Adrenal gland (tissue), 12 donors: Measurements from ENCODE around the gene PSMA2. TPM values are rescaled to one million over a fixed set of nuclear protein-coding genes. Genes with fewer than 3 reads are reported as not detected.
A peak's percentile ranks its signal among the peaks of the same experiment; 100 is the strongest.

Source experiments
- DNase-seq, 7 donors: peaks; one replicate each; pipeline ENCODE4 v3.0.0-alpha.2; 2019 to 2020
- H3K27ac ChIP-seq, 5 donors: fragments of 200-600 bp; sonication (generic) in 4 of 5; 1 replicate in 3 of 5; 2 replicates in 2 of 5; pipeline versions ENCODE4 v1.5.1 to v1.8.0; 2016 to 2020; ENCODE audit warnings: mild to moderate bottlenecking in 1 of 5
- H3K27me3 ChIP-seq: fragments of 200-600 bp; 2 replicates; pipeline ENCODE4 v1.8.0; 2021
- H3K36me3 ChIP-seq, 2 donors: fragments of 200-600 bp; replicated peaks in 1 of 2; 1 replicate in 1 of 2; 2 replicates in 1 of 2; pipeline versions ENCODE4 v1.5.1 to v1.8.0; 2018 to 2022
- H3K4me1 ChIP-seq, 2 donors: fragments of 200-600 bp; replicated peaks in 1 of 2; 1 replicate in 1 of 2; 2 replicates in 1 of 2; pipeline versions ENCODE4 v1.5.1 to v1.8.0; 2018 to 2021
- H3K4me3 ChIP-seq, 4 donors: fragments of 200-600 bp; sonication (generic) in 3 of 4; one replicate each; pipeline ENCODE4 v1.5.1; 2016 to 2018
- H3K9me3 ChIP-seq, 3 donors: fragments of 200-600 bp; sonication (generic) in 1 of 3; replicated peaks in 1 of 3; 1 replicate in 2 of 3; 2 replicates in 1 of 3; pipeline versions ENCODE4 v1.5.1 to v1.8.0; 2016 to 2021
- POLR2A ChIP-seq, 2 donors: fragments of 450-650 bp; IDR thresholded peaks; one replicate each; pipeline ENCODE4 v1.6.1; 2017; ENCODE audit warnings: antibody characterized with exemption in 2 of 2, mild to moderate bottlenecking in 2 of 2, moderate library complexity in 1 of 2
- WGBS, 4 donors: extraction: QIAGEN DNeasy Blood & Tissue Kit in 2 of 4; methylation state at CpG; one replicate each; pipeline versions ENCODE4 v1.1.5 to v1.1.7; 2013 to 2017; 5-methylcytosine and 5-hydroxymethylcytosine counted together
- intact Hi-C, 2 donors: fragments of 100-400 bp; cut with DNase I; formaldehyde crosslinking; loops; one replicate each; pipeline versions ENCODE4 v1.14.1 to v1.15.0; 2022 to 2023
- polyA plus RNA-seq, 3 donors: library from polyadenylated mRNA; stranded (reverse); fragments of 200-250 nt in 2 of 3; fragments of 350-450 nt in 1 of 3; fragmentation: Illumina TruSeq in 1 of 3; extraction: RNeasy Lipid Tissue Mini Kit (QIAGEN cat#74804) in 1 of 3; gene quantifications; one replicate each; pipeline ENCODE4 v1.2.3, GENCODE V29; 2013 to 2014
- total RNA-seq, 9 donors: library from RNA; depleted of rRNA in 4 of 9; stranded (reverse); fragments of >200 nt in 4 of 9; fragments of 120-200 nt in 1 of 9; fragmentation: NEBNext Ultra II Directional in 1 of 9; extraction: Animal tissue kit (Norgen Biotek cat#: 25700) in 1 of 9; gene quantifications; one replicate each; pipeline versions ENCODE4 v1.1.0 to v1.2.4, GENCODE V29; 2013 to 2023
- TF ChIP-seq, protein P1 (sequence below), 6 experiments: fragments of 450-650 bp in 4 of 6; fragments of 200-600 bp in 2 of 6; sonication (generic) in 1 of 6; IDR thresholded peaks; 1 replicate in 5 of 6; 2 replicates in 1 of 6; pipeline versions ENCODE4 v1.5.1 to v1.8.0; 2016 to 2021; ENCODE audit warnings: antibody characterized with exemption in 6 of 6, mild to moderate bottlenecking in 2 of 6, moderate library complexity in 1 of 6
- donor health status: healthy with polysubstance abuse.
- donor health status: Bipolar disorder and iron deficiency.
- donor health status: DM: yes; HTN: yes; CAD: no.
- donor health status: DM: no; HTN: no; CAD: no.
- donor health status: DM: no; HTN: no; CAD: no.
- donor health status: DM: yes; HTN: yes; CAD: no.

The PSMA2 gene
- total and polyA plus RNA-seq, 12 donors, result 53.9 to 199 (median 84.6) TPM

DNA sequence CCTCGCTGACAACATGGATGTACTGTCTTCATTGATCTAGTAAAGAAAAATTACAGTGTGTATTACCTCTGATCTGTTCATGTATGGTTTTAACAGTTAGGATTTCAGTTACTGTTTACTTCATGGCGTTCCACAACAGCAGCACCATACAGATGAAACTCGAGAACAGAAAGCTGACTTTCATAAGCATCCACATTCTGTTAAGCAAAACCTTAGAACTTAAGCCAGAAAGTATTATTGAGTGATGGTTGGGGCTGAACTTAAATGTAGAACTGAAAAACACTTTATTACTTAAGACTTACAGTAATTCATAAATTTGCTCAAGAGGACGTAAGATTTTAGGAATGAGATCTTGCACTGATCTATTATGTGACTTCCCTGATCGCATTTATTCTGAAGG lies 3.9 kb upstream of the PSMA2 start:
- Histone ChIP-seq H3K4me1 (peaks cover 12 to 18% of the 10 kb centered on the region in 2 donors), H3K9me3 (no peaks in the 10 kb centered on the region), H3K27me3 (no peaks in the 10 kb centered on the region), H3K27ac (no peak overlapping the region), H3K36me3 (peaks cover 0 to 39% of the 10 kb centered on the region in 2 donors), H3K4me3 (no peak overlapping the region)
- DNase-seq, result no peak
- intact Hi-C loops, result no loop called here
- TF ChIP-seq, protein P1, sequence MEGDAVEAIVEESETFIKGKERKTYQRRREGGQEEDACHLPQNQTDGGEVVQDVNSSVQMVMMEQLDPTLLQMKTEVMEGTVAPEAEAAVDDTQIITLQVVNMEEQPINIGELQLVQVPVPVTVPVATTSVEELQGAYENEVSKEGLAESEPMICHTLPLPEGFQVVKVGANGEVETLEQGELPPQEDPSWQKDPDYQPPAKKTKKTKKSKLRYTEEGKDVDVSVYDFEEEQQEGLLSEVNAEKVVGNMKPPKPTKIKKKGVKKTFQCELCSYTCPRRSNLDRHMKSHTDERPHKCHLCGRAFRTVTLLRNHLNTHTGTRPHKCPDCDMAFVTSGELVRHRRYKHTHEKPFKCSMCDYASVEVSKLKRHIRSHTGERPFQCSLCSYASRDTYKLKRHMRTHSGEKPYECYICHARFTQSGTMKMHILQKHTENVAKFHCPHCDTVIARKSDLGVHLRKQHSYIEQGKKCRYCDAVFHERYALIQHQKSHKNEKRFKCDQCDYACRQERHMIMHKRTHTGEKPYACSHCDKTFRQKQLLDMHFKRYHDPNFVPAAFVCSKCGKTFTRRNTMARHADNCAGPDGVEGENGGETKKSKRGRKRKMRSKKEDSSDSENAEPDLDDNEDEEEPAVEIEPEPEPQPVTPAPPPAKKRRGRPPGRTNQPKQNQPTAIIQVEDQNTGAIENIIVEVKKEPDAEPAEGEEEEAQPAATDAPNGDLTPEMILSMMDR (IDR thresholded peaks at IDR 0.05), result no peak
- TF ChIP-seq POLR2A (IDR thresholded peaks at IDR 0.05), result no peak
- 92 to 95% (median 93%) methylated on average over 5 of the region's 5 CpGs for WGBS, 4 donors

DNA sequence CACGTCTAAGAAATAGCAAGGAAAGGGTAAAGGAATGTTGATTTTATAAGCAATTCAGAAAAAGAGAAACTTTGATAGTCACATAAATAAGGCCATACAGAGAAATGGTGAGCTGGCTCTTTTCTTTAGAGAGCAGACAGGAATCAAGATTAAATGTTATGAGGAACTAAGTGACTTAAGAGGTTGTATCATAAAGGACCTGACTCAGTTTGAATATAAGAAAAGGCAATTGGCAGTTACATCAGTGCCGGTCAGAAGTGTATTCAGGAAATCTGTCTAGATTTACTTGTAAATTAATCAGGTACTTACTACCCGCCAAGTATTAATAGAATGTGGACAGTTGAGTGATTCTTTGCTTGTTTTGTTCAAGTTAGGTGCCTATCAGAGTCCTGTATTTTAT lies 2.3 kb upstream of the PSMA2 start:
- WGBS, 4 donors, result 73 to 86% (median 76%) methylated on average over 3 of the region's 3 CpGs
- TF ChIP-seq, protein P1 (IDR thresholded peaks at IDR 0.05), result no peak
- TF ChIP-seq POLR2A (IDR thresholded peaks at IDR 0.05), result no peak
- intact Hi-C loops, result no loop called here
- no peaks in the 10 kb centered on the region for H3K27me3 ChIP-seq
- no peak overlapping the region for H3K4me3 ChIP-seq
- H3K36me3 ChIP-seq, result peaks cover 0 to 31% of the 10 kb centered on the region in 2 donors
- H3K27ac ChIP-seq, result no peak overlapping the region
- no peak for DNase-seq
- peaks cover 20 to 33% of the 10 kb centered on the region in 2 donors for H3K4me1 ChIP-seq
- H3K9me3 ChIP-seq, result no peaks in the 10 kb centered on the region

DNA sequence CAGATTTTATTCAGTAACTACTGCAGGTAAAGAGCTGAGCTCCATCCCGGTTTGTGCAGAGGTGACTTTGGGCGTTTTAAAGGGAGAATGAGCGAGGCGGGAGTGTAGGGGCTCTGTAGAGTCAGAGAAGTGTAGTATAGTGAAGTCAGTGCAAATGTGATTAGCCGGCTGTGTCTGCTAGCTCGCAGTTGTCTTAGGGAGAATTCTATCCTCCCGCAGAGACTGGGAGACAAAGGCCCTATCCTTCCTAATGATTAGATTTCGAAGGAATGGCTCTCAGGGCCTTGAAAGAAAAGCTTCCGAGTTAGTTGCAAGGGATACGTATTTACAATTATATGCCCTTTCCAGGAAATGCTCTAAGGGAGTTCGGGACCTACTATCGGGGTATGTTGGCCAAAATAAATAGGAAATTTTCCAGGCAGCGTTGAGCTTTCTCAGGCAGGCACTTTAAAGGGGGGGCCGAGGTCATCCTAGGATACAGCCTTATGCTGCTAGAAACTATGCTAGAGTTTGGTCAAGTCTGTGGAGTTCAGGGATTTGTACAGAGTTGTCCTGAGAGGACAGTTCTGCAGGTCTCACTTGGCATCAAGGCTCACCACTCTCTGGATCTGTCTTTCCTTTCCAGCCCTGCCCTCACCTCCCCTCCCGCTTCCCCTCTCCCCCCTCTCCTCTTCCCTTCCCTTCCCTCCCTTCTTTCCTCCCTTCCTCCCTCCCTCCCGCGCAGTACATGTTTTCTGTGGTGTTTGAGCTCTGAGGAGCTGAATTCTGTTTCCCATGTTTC lies 1.0 kb upstream of the PSMA2 start:
- TF ChIP-seq, protein P1 (IDR thresholded peaks at IDR 0.05), result no peak
- TF ChIP-seq POLR2A (IDR thresholded peaks at IDR 0.05), result no peak
- intact Hi-C loops, result no loop called here
- H3K9me3 ChIP-seq, result no peaks in the 10 kb centered on the region
- H3K4me1 ChIP-seq, result peaks cover 20 to 46% of the 10 kb centered on the region in 2 donors
- DNase-seq, result peak in 5 of 7 donors; percentile 26 to 65 (median 33)
- WGBS, 4 donors, result 1 to 3% (median 2%) methylated on average over 16 to 17 of the region's 17 CpGs
- peak overlapping the region in 4 of 5 donors; percentile 52 to 87 (median 70) for H3K27ac ChIP-seq
- H3K4me3 ChIP-seq, result peak overlapping the region; percentile 34 to 75 (median 53)
- peaks cover 0 to 18% of the 10 kb centered on the region in 2 donors for H3K36me3 ChIP-seq
- no peaks in the 10 kb centered on the region for H3K27me3 ChIP-seq

DNA sequence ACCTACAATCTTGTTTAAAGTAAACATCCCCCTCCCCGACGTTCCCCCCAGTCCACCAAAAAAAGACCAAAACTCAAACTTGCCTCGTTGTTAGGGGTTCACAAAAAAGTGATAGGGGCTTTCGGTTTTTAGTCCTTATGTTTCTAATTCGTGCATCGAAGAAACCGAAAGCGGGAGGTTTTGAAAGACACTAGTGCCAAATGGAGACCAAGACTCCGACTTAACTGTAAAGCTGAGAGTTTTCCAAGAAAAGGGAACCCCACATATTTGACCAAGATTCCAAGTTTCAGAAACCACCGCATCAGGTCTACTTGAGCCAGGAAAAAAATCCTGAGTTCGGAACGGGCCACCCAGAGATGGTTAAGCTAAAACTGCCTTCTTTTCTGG lies 534 bp downstream of the PSMA2 start:
- TF ChIP-seq, protein P1 (IDR thresholded peaks at IDR 0.05), result no peak
- no peak for TF ChIP-seq POLR2A (IDR thresholded peaks at IDR 0.05)
- no peaks in the 10 kb centered on the region for H3K27me3 ChIP-seq
- peaks cover 20 to 47% of the 10 kb centered on the region in 2 donors for H3K4me1 ChIP-seq
- DNase-seq, result no peak
- H3K27ac ChIP-seq, result peak overlapping the region; percentile 55 to 87 (median 85)
- 0 to 1% (median 0%) methylated on average over 11 to 12 of the region's 12 CpGs for WGBS, 4 donors
- intact Hi-C loops, result no loop called here
- no peaks in the 10 kb centered on the region for H3K9me3 ChIP-seq
- peak overlapping the region; percentile 27 to 87 (median 80) for H3K4me3 ChIP-seq
- peaks cover 0 to 23% of the 10 kb centered on the region in 2 donors for H3K36me3 ChIP-seq
